PC-9 (cell line): Measurements from ENCODE around the gene TMEM238. TPM values are rescaled to one million over a fixed set of nuclear protein-coding genes. Genes with fewer than 3 reads are reported as not detected.

Experiments
- BruUV-seq: library from RNA; stranded (reverse); fragments of 400-500 nt; replicated peaks from 2 replicates; lab custom pipeline; 2021; lab: Mats Ljungman, UMichigan
- CTCF ChIA-PET: fragments of 300-600 bp; sonication (Branson Sonifier 250); formaldehyde crosslinking; loops from one replicate; lab custom pipeline; 2022; ENCODE audit warnings: antibody characterized with exemption; lab: Charles Lee
- POLR2A ChIA-PET: fragments of 300-600 bp; sonication (Branson Sonifier 250); formaldehyde crosslinking; loops from one replicate; lab custom pipeline; 2022; ENCODE audit warnings: antibody characterized with exemption; ENCODE audit not compliant: unreplicated experiment; lab: Charles Lee
- DNase-seq, 2 experiments: peaks; one replicate each; pipeline versions ENCODE4 v3.0.0 to v3.0.0-alpha.2; 2015 to 2022; ENCODE audit warnings: mixed read lengths in 1 of 2
- H2AFZ ChIP-seq: fragments of 200-600 bp; sonication (generic); 2 replicates; pipeline ENCODE4 v1.8.1; 2017; ENCODE audit warnings: antibody characterized with exemption
- H3F3A ChIP-seq: fragments of 200-600 bp; sonication (generic); 2 replicates; pipeline ENCODE4 v1.8.1; 2017; ENCODE audit warnings: antibody characterized with exemption, mild to moderate bottlenecking, low read depth; ENCODE audit not compliant: insufficient read depth
- H3K27ac ChIP-seq: fragments of 200-600 bp; sonication (generic); 2 replicates; pipeline ENCODE4 v1.6.1; 2016; ENCODE audit warnings: mixed run types
- H3K27me3 ChIP-seq: fragments of 200-600 bp; sonication (generic); 2 replicates; pipeline ENCODE4 v1.6.1; 2016; ENCODE audit warnings: low read depth, mixed run types; ENCODE audit not compliant: insufficient read depth
- H3K36me3 ChIP-seq: fragments of 200-600 bp; sonication (generic); 2 replicates; pipeline ENCODE4 v1.6.1; 2016; ENCODE audit warnings: low read depth, mixed run types
- H3K4me1 ChIP-seq: fragments of 200-600 bp; sonication (generic); replicated peaks from 2 replicates; pipeline ENCODE4 v1.6.1; 2016; ENCODE audit warnings: mixed run types; ENCODE audit not compliant: insufficient read depth
- H3K4me2 ChIP-seq: fragments of 200-600 bp; sonication (generic); 2 replicates; pipeline ENCODE4 v1.6.1; 2017; ENCODE audit warnings: mixed run types
- H3K4me3 ChIP-seq: fragments of 200-600 bp; sonication (generic); 2 replicates; pipeline ENCODE4 v1.6.1; 2016; ENCODE audit warnings: mixed run types
- H3K79me2 ChIP-seq: fragments of 200-600 bp; sonication (generic); 2 replicates; pipeline ENCODE4 v1.6.1; 2017; ENCODE audit warnings: low read depth, mixed run types
- H3K9me2 ChIP-seq: fragments of 200-600 bp; sonication (generic); 2 replicates; pipeline ENCODE4 v1.8.1; 2017; ENCODE audit warnings: mild to moderate bottlenecking; ENCODE audit not compliant: insufficient read depth
- H3K9me3 ChIP-seq: fragments of 200-600 bp; sonication (generic); 2 replicates; pipeline ENCODE4 v1.8.1; 2016; ENCODE audit warnings: low read depth; ENCODE audit not compliant: insufficient read depth
- H4K20me1 ChIP-seq: fragments of 200-600 bp; sonication (generic); 2 replicates; pipeline ENCODE4 v1.8.1; 2017; ENCODE audit not compliant: insufficient read depth
- EZH2 ChIP-seq: fragments of 200-600 bp; sonication (generic); IDR thresholded peaks from 2 replicates; pipeline ENCODE4 v1.8.0; 2017; ENCODE audit warnings: antibody characterized with exemption, low read depth
- intact Hi-C: fragments of 100-400 bp; cut with micrococcal nuclease; formaldehyde crosslinking; loops from one replicate; pipeline ENCODE4 v1.10.0; 2022; ENCODE audit not compliant: unreplicated experiment
- total RNA-seq: library from RNA; stranded (reverse); gene quantifications from 2 replicates; pipeline ENCODE4 v1.2.3, GENCODE V29; 2021
- TF ChIP-seq, protein P1 (sequence below): fragments of 200-600 bp; sonication (generic); conservative IDR thresholded peaks from 2 replicates; pipeline ENCODE4 v1.6.1; 2017; ENCODE audit warnings: mixed run types, antibody characterized with exemption, mild to moderate bottlenecking, moderate library complexity

The TMEM238 gene
- total RNA-seq, 1 experiment from 2014 or later = 40.4 TPM

DNA sequence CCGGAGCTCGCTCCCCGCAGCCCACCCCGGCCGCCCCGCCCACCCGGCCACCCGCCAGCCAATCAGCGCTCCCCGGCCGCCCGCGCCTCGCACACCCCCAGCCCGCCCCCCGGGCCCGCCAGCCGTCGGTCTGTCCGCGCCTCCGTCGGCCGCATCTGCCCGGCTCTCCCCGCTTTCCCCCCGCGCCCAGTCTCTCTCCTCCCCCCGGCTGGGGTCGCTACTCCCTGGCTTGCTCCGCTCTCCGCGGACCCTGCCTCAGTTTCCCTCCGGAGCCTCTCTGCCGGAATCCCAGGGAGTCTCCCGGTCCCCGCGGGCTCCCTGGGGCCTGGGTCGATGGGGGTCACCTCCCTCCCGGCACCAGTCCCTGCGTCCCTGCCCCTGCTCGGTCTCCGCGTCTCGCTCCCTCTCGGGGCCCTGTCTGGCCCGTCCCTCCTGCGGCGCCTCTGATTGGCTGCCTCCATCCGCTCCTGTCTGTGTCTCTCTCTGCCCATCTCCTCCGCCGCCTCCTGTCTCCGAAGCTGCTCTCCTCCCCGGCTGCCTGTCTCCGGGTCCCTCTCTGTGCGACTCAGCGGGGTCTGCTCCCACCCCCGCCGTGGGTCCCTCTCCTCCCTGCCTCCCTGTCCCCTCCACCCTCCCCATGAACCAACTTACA lies 14.3 kb downstream of the TMEM238 start:
- H3K9me3 ChIP-seq = no peaks in the 10 kb centered on the region
- BruUV-seq = TSS peak; percentile 61
- POLR2A ChIA-PET = interaction anchor here (0.6 kb wide), 1 partner anchor 223 kb away, joined by 4 read pairs; no protein-coding TSS in a partner anchor
- no peaks in the 10 kb centered on the region for H3K36me3 ChIP-seq
- H3F3A ChIP-seq = peaks cover 35% of the 10 kb centered on the region; the same call in 1 of the 2 replicates
- CTCF ChIA-PET = interaction anchor here (0.7 kb wide), 1 partner anchor 228 kb away, joined by 3 read pairs; no protein-coding TSS in a partner anchor
- H4K20me1 ChIP-seq = no peaks in the 10 kb centered on the region
- TF ChIP-seq, protein P1, sequence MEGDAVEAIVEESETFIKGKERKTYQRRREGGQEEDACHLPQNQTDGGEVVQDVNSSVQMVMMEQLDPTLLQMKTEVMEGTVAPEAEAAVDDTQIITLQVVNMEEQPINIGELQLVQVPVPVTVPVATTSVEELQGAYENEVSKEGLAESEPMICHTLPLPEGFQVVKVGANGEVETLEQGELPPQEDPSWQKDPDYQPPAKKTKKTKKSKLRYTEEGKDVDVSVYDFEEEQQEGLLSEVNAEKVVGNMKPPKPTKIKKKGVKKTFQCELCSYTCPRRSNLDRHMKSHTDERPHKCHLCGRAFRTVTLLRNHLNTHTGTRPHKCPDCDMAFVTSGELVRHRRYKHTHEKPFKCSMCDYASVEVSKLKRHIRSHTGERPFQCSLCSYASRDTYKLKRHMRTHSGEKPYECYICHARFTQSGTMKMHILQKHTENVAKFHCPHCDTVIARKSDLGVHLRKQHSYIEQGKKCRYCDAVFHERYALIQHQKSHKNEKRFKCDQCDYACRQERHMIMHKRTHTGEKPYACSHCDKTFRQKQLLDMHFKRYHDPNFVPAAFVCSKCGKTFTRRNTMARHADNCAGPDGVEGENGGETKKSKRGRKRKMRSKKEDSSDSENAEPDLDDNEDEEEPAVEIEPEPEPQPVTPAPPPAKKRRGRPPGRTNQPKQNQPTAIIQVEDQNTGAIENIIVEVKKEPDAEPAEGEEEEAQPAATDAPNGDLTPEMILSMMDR = no peak
- peak; percentile 98 for TF ChIP-seq EZH2
- H3K27me3 ChIP-seq = peaks cover 5% of the 10 kb centered on the region; the same call in 1 of the 2 replicates
- intact Hi-C loops = loop anchor here (2.0 kb wide), 1 partner anchor 31 kb away; the partner anchor contains the start of gene KMT5C
- H2AFZ ChIP-seq = peak overlapping the region; percentile 75
- H3K4me3 ChIP-seq = peak overlapping the region; percentile 62
- peaks cover 42% of the 10 kb centered on the region for H3K4me1 ChIP-seq
- no peaks in the 10 kb centered on the region for H3K9me2 ChIP-seq
- no peaks in the 10 kb centered on the region for H3K79me2 ChIP-seq
- no peak overlapping the region for H3K27ac ChIP-seq
- H3K4me2 ChIP-seq = peak overlapping the region; percentile 96
- peak in 1 of 2 experiments; percentile 60 for DNase-seq

DNA sequence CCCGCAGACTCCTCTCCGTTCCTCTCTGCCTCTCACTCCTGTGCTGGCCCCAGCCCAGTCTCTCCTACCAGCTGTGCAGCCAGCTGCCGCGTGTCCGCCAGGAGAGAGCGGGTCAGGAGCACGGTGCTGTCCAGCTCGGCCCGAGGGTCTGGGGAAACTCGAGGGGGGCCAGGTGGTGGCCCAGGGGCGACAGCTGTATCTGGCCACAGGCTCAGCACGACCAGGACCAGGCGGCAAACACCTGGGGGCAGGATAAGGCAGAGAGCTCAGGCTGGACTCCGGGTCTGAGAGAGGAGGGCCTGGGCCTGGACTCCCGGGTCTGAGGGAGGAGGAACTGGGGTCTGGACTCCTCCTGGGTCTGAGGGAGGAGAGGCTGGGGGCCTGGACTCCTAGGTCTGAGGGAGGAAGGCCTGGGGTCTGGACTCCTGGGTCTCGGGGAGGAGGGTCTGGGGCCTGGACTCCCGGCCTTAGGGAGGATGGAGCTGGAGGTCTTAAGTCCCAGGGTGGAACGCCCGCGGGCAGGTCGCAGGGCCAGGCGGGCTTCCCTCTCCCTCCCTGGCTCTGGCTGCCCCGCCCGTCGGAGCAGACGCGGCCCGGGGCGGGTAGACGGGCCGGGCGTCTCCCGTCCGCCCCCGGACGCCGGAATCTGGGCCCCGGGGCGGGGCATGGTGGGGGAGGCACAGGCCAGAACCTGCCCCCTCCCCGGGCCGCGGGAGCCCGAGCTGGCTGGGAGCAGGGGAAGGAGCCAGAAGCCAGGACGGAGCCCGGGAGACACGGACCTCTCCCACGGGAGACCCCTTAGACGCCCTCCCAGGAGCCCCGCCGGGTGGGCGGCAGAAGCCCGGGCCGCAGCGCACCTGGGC lies 15.2 kb downstream of the TMEM238 start:
- no peaks in the 10 kb centered on the region for H3K9me2 ChIP-seq
- H3K27ac ChIP-seq = no peak overlapping the region
- H3K36me3 ChIP-seq = no peaks in the 10 kb centered on the region
- H3F3A ChIP-seq = peaks cover 42% of the 10 kb centered on the region; the same call in 1 of the 2 replicates
- POLR2A ChIA-PET = interaction anchor here (0.6 to 0.8 kb wide), 2 partner anchors 22 to 222 kb away, joined by 4 to 12 read pairs; no protein-coding TSS in a partner anchor
- no peak overlapping the region for H2AFZ ChIP-seq
- CTCF ChIA-PET = interaction anchor here (0.6 to 0.7 kb wide), 2 partner anchors 13 to 227 kb away, joined by 3 to 4 read pairs; no protein-coding TSS in a partner anchor
- BruUV-seq = no TSS peak
- H3K4me3 ChIP-seq = peak overlapping the region; percentile 35; the same call in 1 of the 2 replicates
- peak in 1 of 2 experiments; percentile 78 for DNase-seq
- no peaks in the 10 kb centered on the region for H3K9me3 ChIP-seq
- H3K27me3 ChIP-seq = peaks cover 5% of the 10 kb centered on the region; the same call in 1 of the 2 replicates
- H4K20me1 ChIP-seq = no peaks in the 10 kb centered on the region
- peaks cover 33% of the 10 kb centered on the region for H3K4me1 ChIP-seq
- intact Hi-C loops = loop anchor here (2.0 kb wide), 1 partner anchor 30 kb away; the partner anchor contains the start of gene KMT5C
- TF ChIP-seq, protein P1 = no peak
- TF ChIP-seq EZH2 = 0 out of 2 replicates have a peak, but pooled peaks have one; percentile 66
- H3K79me2 ChIP-seq = no peaks in the 10 kb centered on the region
- H3K4me2 ChIP-seq = peak overlapping the region; percentile 61

DNA sequence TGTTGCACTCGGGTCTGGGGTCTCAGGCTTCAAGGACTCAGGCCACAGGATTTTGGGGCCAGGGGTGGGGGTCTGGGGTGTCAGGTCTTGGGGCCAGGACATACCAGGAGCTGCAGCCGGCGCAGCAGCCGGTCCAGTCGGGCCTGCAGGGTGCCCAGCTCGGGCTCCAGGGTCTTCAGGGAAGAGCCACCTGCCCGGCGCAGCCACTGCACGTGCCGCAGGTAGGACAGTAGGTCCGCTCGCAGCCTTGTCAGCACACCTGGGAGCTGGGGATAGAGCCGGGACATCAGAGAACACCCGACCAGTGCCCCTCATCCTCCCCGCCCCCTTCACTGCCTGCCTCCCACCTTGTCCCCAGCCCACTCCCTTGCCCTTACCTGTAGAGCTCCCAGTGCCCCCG lies 16.0 kb downstream of the TMEM238 start:
- no peak overlapping the region for H3K4me3 ChIP-seq
- BruUV-seq = no TSS peak
- DNase-seq = no peak
- H3K27ac ChIP-seq = no peak overlapping the region
- TF ChIP-seq EZH2 = no peak
- TF ChIP-seq, protein P1 = no peak
- peaks cover 5% of the 10 kb centered on the region; the same call in 1 of the 2 replicates for H3K27me3 ChIP-seq
- peaks cover 41% of the 10 kb centered on the region; the same call in 1 of the 2 replicates for H3F3A ChIP-seq
- ChIA-PET CTCF (interaction anchor here (0.6 kb wide), 1 partner anchor 12 kb away, joined by 4 read pairs; no protein-coding TSS in a partner anchor), POLR2A (interaction anchor here (0.8 kb wide), 1 partner anchor 23 kb away, joined by 12 read pairs; no protein-coding TSS in a partner anchor)
- no peaks in the 10 kb centered on the region for H3K9me2 ChIP-seq
- no peaks in the 10 kb centered on the region for H4K20me1 ChIP-seq
- intact Hi-C loops = loop anchor here (2.0 kb wide), 1 partner anchor 29 kb away; the partner anchor contains the start of gene KMT5C
- H3K9me3 ChIP-seq = no peaks in the 10 kb centered on the region
- no peak overlapping the region for H2AFZ ChIP-seq
- H3K4me1 ChIP-seq = peaks cover 25% of the 10 kb centered on the region
- no peaks in the 10 kb centered on the region for H3K36me3 ChIP-seq
- no peaks in the 10 kb centered on the region for H3K79me2 ChIP-seq
- H3K4me2 ChIP-seq = no peak overlapping the region
